HCT116 (cell line): ENCODE results near the gene U2AF1. TPM values are rescaled to one million over a fixed set of nuclear protein-coding genes. Genes with fewer than 3 reads are reported as not detected.
"Not testable (repeated sequence)": the region's sequence is repeated elsewhere in the genome, so short reads cannot be mapped to it uniquely, and the experiment has no call there.

Experiments used
- ATAC-seq: fragments of 200-7000 bp; cut with Tn5 transposase; 2 replicates; pipeline ENCODE4 v1.9.1; 2020; ENCODE audit warnings: mild to moderate bottlenecking, moderate library complexity
- BruUV-seq: library from RNA; stranded (reverse); fragments of 400-500 nt; replicated peaks from 2 replicates; lab custom pipeline; 2021; lab: Mats Ljungman, UMichigan
- CTCF ChIA-PET: fragments of 300-600 bp; sonication (Branson Sonifier 250); formaldehyde crosslinking; loops from one replicate; lab custom pipeline; 2021; ENCODE audit warnings: antibody characterized with exemption; lab: Charles Lee
- POLR2A ChIA-PET: fragments of 300-600, 350-600 bp; sonication (Branson Sonifier 250); formaldehyde crosslinking; loops from one replicate; lab custom pipeline; 2021; ENCODE audit warnings: antibody characterized with exemption; lab: Charles Lee
- RAD21 ChIA-PET, 2 experiments: fragments of 300-600 bp; sonication (Branson Sonifier 250); formaldehyde crosslinking; loops; one replicate each; lab custom pipeline; 2023; ENCODE audit warnings: low total read pairs in 2 of 2; ENCODE audit not compliant: uncharacterized antibody in 2 of 2, unreplicated experiment in 2 of 2, low non-redundant PET in 1 of 2; lab: Charles Lee
- DNase-seq: peaks from one replicate; pipeline ENCODE4 v3.0.0-alpha.2; 2010; ENCODE audit warnings: low read depth, low spot score
- H2AFZ ChIP-seq: fragments of 200-600 bp; shearing (Covaris generic), sonication (generic); 2 replicates; pipeline ENCODE4 v1.6.1; 2017; ENCODE audit warnings: low read depth, mixed run types, mixed read lengths, antibody characterized with exemption, low read length; ENCODE audit not compliant: poor library complexity, severe bottlenecking
- H3K27ac ChIP-seq: 2 replicates; pipeline ENCODE4 v1.5.1; 2012; ENCODE audit warnings: low read depth, low read length
- H3K27me3 ChIP-seq: fragments of 200-600 bp; sonication (generic); 2 replicates; pipeline ENCODE4 v1.6.1; 2016; ENCODE audit warnings: mixed run types, low read length, mixed read lengths; ENCODE audit not compliant: insufficient read depth
- H3K36me3 ChIP-seq, 2 experiments: fragments of 200-500 bp in 1 of 2; fragments of 200-600 bp in 1 of 2; sonication (Bioruptor generic) in 1 of 2; sonication (generic) in 1 of 2; 2 replicates each; pipeline versions ENCODE4 v1.5.1 to v1.6.1; 2014 to 2016; ENCODE audit warnings: low read length in 2 of 2, inconsistent platforms in 1 of 2, mixed read lengths in 1 of 2, mixed run types in 1 of 2; ENCODE audit not compliant: insufficient read depth in 2 of 2, control insufficient read depth in 1 of 2
- H3K4me1 ChIP-seq, 2 experiments: fragments of 200-600 bp in 1 of 2; sonication (generic) in 1 of 2; 2 replicates each; pipeline versions ENCODE4 v1.5.1 to v1.6.1; 2012 to 2017; ENCODE audit warnings: low read length in 2 of 2, inconsistent platforms in 1 of 2, mild to moderate bottlenecking in 1 of 2, mixed read lengths in 1 of 2, mixed run types in 1 of 2, moderate library complexity in 1 of 2; ENCODE audit not compliant: insufficient read depth in 2 of 2, control insufficient read depth in 1 of 2
- H3K4me2 ChIP-seq: fragments of 200-600 bp; sonication (generic); 2 replicates; pipeline ENCODE4 v1.6.1; 2017; ENCODE audit warnings: mixed run types, low read length, mixed read lengths
- H3K4me3 ChIP-seq, 2 experiments: fragments of 200-600 bp in 1 of 2; sonication (generic) in 1 of 2; replicated peaks in 1 of 2; 2 replicates each; pipeline ENCODE4 v1.5.1; 2011 to 2016; ENCODE audit warnings: low read length in 2 of 2, control low read depth in 1 of 2, low read depth in 1 of 2, mild to moderate bottlenecking in 1 of 2, mixed read lengths in 1 of 2, mixed run types in 1 of 2
- H3K79me2 ChIP-seq: fragments of 200-600 bp; sonication (generic); 2 replicates; pipeline ENCODE4 v1.6.1; 2017; ENCODE audit warnings: mild to moderate bottlenecking, mixed run types, low read length, moderate library complexity, mixed read lengths; ENCODE audit not compliant: insufficient read depth
- H3K9ac ChIP-seq: fragments of 200-600 bp; sonication (generic); 2 replicates; pipeline ENCODE4 v1.6.1; 2016; ENCODE audit warnings: low read length, mixed read lengths
- H3K9me2 ChIP-seq: fragments of 200-600 bp; sonication (generic), shearing (Covaris generic); 2 replicates; pipeline ENCODE4 v1.6.1; 2017; ENCODE audit warnings: mixed run types, mild to moderate bottlenecking, moderate library complexity; ENCODE audit not compliant: insufficient read depth
- H3K9me3 ChIP-seq, 2 experiments: fragments of 200-500 bp in 1 of 2; fragments of 200-600 bp in 1 of 2; sonication (Bioruptor generic) in 1 of 2; sonication (generic) in 1 of 2; 2 replicates each; pipeline ENCODE4 v1.6.1; 2014 to 2017; ENCODE audit warnings: low read length in 2 of 2, mixed read lengths in 2 of 2, inconsistent platforms in 1 of 2, low read depth in 1 of 2, mild to moderate bottlenecking in 1 of 2, mixed run types in 1 of 2, moderate library complexity in 1 of 2; ENCODE audit not compliant: control insufficient read depth in 1 of 2, insufficient read depth in 1 of 2
- H4K20me1 ChIP-seq: fragments of 200-600 bp; sonication (generic), shearing (Covaris generic); 2 replicates; pipeline ENCODE4 v1.6.1; 2017; ENCODE audit warnings: mixed run types, mild to moderate bottlenecking, moderate library complexity; ENCODE audit not compliant: insufficient read depth
- intact Hi-C: fragments of 100-400 bp; cut with micrococcal nuclease; formaldehyde crosslinking; loops from 2 replicates; pipeline ENCODE4 v1.10.0; 2022
- total RNA-seq: library from RNA; stranded (reverse); gene quantifications from one replicate; pipeline ENCODE4 v1.2.1, GENCODE V29; 2021; ENCODE audit not compliant: unreplicated experiment

U2AF1 gene
- total RNA-seq, 1 experiment from 2014 or later = 26.1 TPM

DNA sequence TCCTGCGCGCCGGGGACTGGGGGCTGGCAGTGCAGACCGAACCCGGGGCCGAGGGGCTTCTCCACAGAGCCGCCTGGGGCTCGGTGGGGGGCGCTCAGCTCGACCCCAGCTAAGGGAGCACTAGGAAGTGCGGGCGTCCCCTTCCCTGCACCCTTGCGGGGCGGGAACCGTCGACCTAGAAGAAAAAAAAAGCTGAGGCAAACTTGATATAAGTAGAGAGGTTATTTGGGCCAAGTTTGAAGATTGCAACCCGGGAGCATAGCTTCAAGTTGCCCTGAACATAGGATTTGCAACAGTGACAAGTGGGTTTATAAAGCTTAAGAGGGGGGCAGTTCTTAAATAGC is 396 bp upstream of the U2AF1 start:
- H3K36me3 ChIP-seq, BruUV-seq, H3K79me2 ChIP-seq, H3K4me3 ChIP-seq, H3K27me3 ChIP-seq, H3K9me3 ChIP-seq, H3K4me1 ChIP-seq, RAD21 ChIA-PET, POLR2A ChIA-PET, ATAC-seq, CTCF ChIA-PET, H3K4me2 ChIP-seq, intact Hi-C loops, H3K9ac ChIP-seq, H3K9me2 ChIP-seq, DNase-seq, H4K20me1 ChIP-seq, H3K27ac ChIP-seq, H2AFZ ChIP-seq: not testable (repeated sequence)

DNA sequence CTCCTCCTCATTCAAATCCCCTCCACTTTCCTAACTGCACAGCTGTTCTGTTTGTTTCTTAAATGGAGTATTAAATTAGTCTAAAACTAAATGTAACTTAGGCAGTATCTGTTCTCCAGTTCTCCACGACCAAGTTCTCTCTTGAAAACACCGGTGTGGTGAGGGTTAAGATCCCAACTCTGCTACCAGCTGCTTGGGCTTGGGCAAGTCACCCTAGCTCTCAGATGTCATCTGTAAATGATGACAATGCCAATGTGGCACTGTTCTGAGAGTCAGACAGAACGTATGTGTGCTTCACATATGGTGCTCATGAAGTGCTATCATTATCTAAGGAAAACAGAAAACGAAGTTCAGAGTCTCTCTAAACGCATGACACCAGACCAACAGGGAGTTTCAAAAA is 2.7 kb downstream of the U2AF1 start:
- H3K27me3 ChIP-seq, CTCF ChIA-PET, H3K4me1 ChIP-seq, H3K36me3 ChIP-seq, H3K79me2 ChIP-seq, H4K20me1 ChIP-seq, POLR2A ChIA-PET, H3K9ac ChIP-seq, RAD21 ChIA-PET, DNase-seq, ATAC-seq, H3K9me2 ChIP-seq, H3K4me2 ChIP-seq, H3K4me3 ChIP-seq, intact Hi-C loops, H3K9me3 ChIP-seq, H3K27ac ChIP-seq, H2AFZ ChIP-seq: not testable (repeated sequence)
- BruUV-seq = TSS peak; percentile 80

DNA sequence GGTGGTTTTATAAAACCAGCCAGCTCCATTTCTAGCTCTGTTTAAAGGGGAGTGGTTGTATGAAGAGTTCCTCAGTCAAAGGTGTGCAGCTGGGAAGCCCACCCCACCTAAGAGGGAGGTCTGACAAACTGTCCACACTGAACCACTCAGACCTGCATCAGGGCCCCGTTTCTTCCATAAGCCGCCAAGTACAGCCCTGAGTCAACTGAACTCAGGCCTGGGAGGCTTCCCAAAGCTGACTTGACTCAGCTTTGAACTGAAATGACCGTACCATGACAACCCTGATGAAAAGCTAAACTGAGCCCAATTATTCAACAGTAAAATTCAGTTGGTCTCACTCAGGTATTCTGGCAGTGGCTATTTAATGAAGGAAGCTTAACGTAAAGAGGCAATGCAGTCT is 5.1 kb downstream of the U2AF1 start:
- CTCF ChIA-PET, H3K27me3 ChIP-seq, ATAC-seq, H3K36me3 ChIP-seq, H3K9ac ChIP-seq, intact Hi-C loops, H3K9me3 ChIP-seq, H3K27ac ChIP-seq, POLR2A ChIA-PET, H3K4me1 ChIP-seq, H3K4me2 ChIP-seq, RAD21 ChIA-PET, BruUV-seq, H3K4me3 ChIP-seq, H3K79me2 ChIP-seq, DNase-seq, H3K9me2 ChIP-seq, H4K20me1 ChIP-seq, H2AFZ ChIP-seq: not testable (repeated sequence)

DNA sequence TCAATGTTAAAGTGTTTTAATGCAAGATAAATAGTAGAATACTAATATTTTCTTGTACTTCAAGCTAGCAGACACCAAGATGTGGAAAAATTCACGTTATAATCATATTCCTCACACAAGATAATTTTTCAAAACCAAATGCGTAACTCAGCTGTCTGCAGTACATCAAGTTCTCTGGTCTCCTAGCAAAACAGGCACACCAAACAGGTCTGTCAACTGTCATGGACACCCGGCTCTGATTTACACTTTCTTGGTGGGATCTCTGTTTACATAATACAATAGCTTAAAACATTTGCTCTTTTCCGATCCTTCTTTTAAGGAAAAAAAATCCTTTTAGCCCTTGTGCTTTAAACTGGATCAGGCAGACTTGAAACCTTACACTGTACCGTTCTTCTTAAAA is 5.7 kb downstream of the U2AF1 start:
- ATAC-seq, CTCF ChIA-PET, H3K4me1 ChIP-seq, RAD21 ChIA-PET, H3K36me3 ChIP-seq, H2AFZ ChIP-seq, H3K9me2 ChIP-seq, H3K4me2 ChIP-seq, H3K9ac ChIP-seq, DNase-seq, intact Hi-C loops, H3K4me3 ChIP-seq, H4K20me1 ChIP-seq, H3K27ac ChIP-seq, H3K9me3 ChIP-seq, H3K79me2 ChIP-seq, H3K27me3 ChIP-seq, BruUV-seq, POLR2A ChIA-PET: not testable (repeated sequence)

DNA sequence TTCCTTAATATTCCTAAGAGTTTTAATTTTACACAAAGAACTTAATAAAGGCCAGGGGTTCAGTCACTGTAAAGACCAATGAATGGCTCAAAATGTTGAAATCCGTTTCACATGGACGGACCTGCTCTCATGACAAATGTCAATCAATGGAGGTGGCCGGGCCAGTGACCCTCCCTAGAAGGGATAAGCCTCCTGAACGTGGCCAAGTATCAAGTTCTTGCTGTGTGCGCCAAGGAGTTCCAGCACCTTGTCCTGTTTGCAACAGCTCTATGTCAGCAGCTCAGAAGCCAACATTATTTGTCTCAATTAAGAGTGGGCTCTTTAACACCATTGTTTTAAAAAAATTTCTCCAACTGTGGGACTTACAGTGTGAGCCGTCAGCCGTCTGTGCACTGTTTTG is 6.4 kb downstream of the U2AF1 start:
- H3K9me3 ChIP-seq, intact Hi-C loops, H4K20me1 ChIP-seq, H3K9me2 ChIP-seq, H3K9ac ChIP-seq, RAD21 ChIA-PET, H3K4me3 ChIP-seq, H3K4me1 ChIP-seq, H3K79me2 ChIP-seq, CTCF ChIA-PET, H3K4me2 ChIP-seq, H3K27me3 ChIP-seq, BruUV-seq, H3K27ac ChIP-seq, ATAC-seq, H2AFZ ChIP-seq, DNase-seq, H3K36me3 ChIP-seq, POLR2A ChIA-PET: not testable (repeated sequence)
